ENCODE measurements around the gene MB. TPM values are rescaled to one million over a fixed set of nuclear protein-coding genes. Genes with fewer than 3 reads are reported as not detected.

Gene MB
- total RNA-seq, 2 experiments from 2014 or later: not detected

DNA sequence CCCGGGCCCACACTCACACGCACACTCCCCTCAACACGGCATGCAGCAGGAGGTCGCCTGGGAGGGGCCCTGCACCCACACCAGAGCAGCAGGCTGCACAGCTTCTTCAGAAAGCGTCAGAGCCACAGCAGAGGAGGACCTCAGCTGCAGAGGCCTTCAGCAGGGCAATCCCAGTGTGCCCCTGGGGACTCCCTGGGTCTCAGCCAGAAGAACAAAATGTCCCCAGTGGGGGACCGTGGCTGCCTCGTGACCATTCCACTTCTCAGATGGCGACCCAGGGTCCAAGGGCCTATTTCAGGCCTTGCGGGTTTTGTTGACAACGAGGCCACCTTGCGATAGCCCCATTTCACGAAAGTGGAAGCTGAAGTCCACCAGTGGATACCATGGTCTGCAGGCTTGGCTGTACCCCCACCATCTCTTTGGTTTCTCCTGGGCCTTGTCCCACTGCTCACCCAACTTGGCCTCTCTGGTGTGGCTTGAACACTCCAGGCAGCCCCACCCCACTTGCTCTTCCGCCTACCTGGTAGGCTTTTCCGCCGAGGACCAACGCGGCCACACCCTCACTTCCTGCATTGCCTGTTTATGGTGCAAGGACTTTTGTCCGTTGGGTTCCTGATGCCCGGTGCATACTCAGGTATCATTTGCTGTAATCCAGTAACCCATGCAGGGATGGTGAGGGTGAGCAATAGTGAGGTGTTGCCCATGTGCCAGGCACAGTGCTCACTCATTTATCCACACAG is 38.1 kb downstream of the MB start:
- no peaks in the 10 kb centered on the region for H3K9me3 Mint-ChIP-seq (ENCODE audit: insufficient read depth)
- no peak overlapping the region for H3K27ac Mint-ChIP-seq
- no peak for DNase-seq
- no peaks in the 10 kb centered on the region for H3K4me1 Mint-ChIP-seq (ENCODE audit: low read depth)
- no peaks in the 10 kb centered on the region for H3K27me3 Mint-ChIP-seq (ENCODE audit: low read depth)
- H3K36me3 Mint-ChIP-seq (ENCODE audit: low read depth): no peaks in the 10 kb centered on the region
- H3K4me3 Mint-ChIP-seq: no peak overlapping the region
- CTCF ChIA-PET: no interaction called here
- no peak for ATAC-seq
- POLR2A ChIA-PET: no interaction called here

DNA sequence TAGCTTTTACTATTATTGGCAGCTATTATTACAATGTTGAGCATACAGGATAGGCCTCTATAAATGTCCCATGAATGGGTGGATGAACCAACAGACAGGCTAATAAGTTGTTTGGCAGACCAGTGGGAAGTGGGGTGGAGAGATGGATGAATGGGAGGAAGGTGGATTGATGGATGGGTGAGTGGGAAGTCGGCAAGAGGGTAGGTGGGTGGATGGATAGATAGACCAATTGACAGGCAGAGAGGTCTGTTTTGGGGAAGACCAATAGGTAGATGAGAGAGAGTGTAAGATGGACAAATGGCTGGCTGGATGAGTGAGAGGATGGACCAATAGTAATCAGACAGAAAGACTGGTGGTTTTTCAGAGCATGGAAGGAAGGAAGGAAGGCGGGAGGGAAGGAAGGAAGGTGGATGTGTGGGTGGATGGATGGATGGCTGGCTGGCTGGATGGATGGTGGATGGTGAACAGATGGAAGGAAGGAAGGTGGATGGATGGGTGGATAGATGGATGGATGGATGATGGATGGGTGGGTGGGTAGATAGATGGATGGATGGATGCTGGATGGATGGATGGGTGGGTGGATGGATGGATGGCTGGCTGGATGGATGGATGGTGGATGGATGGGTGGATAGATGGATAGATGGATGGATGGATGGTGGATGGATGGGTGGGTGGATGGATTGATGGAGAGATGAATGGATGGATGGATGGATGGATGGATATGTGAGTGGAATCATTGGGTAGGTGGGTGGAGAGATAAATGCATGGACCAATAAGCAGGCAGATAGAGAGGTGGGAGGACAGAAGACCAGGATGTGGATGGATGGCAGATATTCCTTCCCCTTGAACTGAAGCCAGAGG is 39.1 kb downstream of the MB start:
- no peak for ATAC-seq
- H3K4me1 Mint-ChIP-seq (ENCODE audit: low read depth): no peaks in the 10 kb centered on the region
- DNase-seq: no peak
- no peaks in the 10 kb centered on the region for H3K9me3 Mint-ChIP-seq (ENCODE audit: insufficient read depth)
- no peak overlapping the region for H3K4me3 Mint-ChIP-seq
- H3K27me3 Mint-ChIP-seq (ENCODE audit: low read depth): no peaks in the 10 kb centered on the region
- CTCF ChIA-PET: no interaction called here
- H3K27ac Mint-ChIP-seq: no peak overlapping the region
- no peaks in the 10 kb centered on the region for H3K36me3 Mint-ChIP-seq (ENCODE audit: low read depth)
- POLR2A ChIA-PET: no interaction called here

DNA sequence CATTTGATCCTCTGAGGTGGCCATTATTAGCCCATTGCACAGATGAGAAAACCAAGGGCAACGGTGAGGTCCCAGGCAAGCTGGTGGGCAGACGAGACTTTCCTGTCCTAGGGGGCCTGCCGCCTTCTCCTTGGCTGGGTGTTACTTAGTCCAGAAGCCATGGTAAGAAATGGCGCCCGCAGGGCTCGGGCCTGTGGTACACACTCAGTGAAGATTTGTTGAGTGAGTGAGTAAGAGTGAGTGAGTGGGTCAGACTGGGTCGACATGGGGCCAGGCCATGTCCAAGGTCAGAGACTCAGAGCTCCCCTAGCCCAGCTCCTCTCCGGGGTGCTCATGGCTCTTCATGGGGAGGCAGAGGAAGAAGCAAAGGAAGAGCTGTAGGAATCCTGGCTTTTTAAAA is 40.5 kb downstream of the MB start:
- Mint-ChIP-seq H3K27me3 (ENCODE audit: low read depth) (no peaks in the 10 kb centered on the region), H3K4me1 (ENCODE audit: low read depth) (no peaks in the 10 kb centered on the region), H3K9me3 (ENCODE audit: insufficient read depth) (no peaks in the 10 kb centered on the region), H3K4me3 (no peak overlapping the region), H3K36me3 (ENCODE audit: low read depth) (no peaks in the 10 kb centered on the region), H3K27ac (no peak overlapping the region)
- DNase-seq: no peak
- ChIA-PET CTCF (no interaction called here), POLR2A (no interaction called here)
- no peak for ATAC-seq

GRCh38 chr22:35575116-35575748 is 41.9 kb downstream of the MB start:
- POLR2A ChIA-PET: interaction anchor here (0.6 to 0.9 kb wide), 3 partner anchors 118 to 340 kb away, joined by 3 read pairs; no protein-coding TSS in a partner anchor
- no peak for DNase-seq

GRCh38 chr22:35572556-35572955 is 44.6 kb downstream of the MB start:
- ATAC-seq (no peak), DNase-seq (no peak)
- H3K9me3 Mint-ChIP-seq (ENCODE audit: insufficient read depth): no peaks in the 10 kb centered on the region
- H3K27ac Mint-ChIP-seq: no peak overlapping the region
- ChIA-PET POLR2A (no interaction called here), CTCF (interaction anchor here (0.5 to 1.5 kb wide), 2 partner anchors 10 to 34 kb away, joined by 3 read pairs; no protein-coding TSS in a partner anchor)
- H3K27me3 Mint-ChIP-seq (ENCODE audit: low read depth): no peaks in the 10 kb centered on the region
- H3K36me3 Mint-ChIP-seq (ENCODE audit: low read depth): no peaks in the 10 kb centered on the region
- no peak overlapping the region for H3K4me3 Mint-ChIP-seq
- no peaks in the 10 kb centered on the region for H3K4me1 Mint-ChIP-seq (ENCODE audit: low read depth)

More at GRCh38 chr22:35575116-35575748, 41.9 kb downstream of the MB start:
- no peaks in the 10 kb centered on the region for H3K27me3 Mint-ChIP-seq (ENCODE audit: low read depth)
- H3K4me3 Mint-ChIP-seq: no peak overlapping the region
- no peaks in the 10 kb centered on the region for H3K4me1 Mint-ChIP-seq (ENCODE audit: low read depth)
- no peaks in the 10 kb centered on the region for H3K36me3 Mint-ChIP-seq (ENCODE audit: low read depth)
- ATAC-seq: peak; percentile 57
- CTCF ChIA-PET: interaction anchor here (1.8 kb wide), 1 partner anchor 224 kb away, joined by 4 read pairs; no protein-coding TSS in a partner anchor
- no peak overlapping the region for H3K27ac Mint-ChIP-seq
- no peaks in the 10 kb centered on the region for H3K9me3 Mint-ChIP-seq (ENCODE audit: insufficient read depth)

DNA sequence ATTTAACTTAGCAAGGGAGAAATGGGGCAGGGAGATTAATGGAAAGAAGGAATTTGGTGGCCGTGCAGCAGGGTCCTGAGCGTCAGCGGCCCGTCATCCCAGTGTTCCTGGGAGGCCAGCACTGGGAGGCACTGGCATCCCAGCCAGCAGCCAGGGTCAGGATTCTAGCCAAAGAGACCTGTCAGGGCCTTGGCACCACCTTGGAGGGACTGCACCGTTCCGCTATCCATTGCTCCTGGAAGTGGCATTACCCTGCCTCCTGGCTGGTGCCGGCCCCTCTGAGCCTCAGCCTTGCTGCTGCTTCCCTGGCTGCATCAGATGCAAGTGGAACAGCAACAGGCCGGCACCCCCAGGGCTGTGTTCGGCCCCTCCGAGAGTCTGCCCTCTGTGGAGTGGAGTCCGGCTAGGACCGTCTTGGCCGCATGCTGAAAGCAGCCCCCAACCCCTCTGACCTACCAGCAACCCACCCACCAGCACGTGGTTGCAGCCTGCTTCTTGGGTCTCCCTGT is 46.4 kb downstream of the MB start:
- Mint-ChIP-seq H3K27me3 (ENCODE audit: low read depth) (no peaks in the 10 kb centered on the region), H3K4me3 (no peak overlapping the region), H3K36me3 (ENCODE audit: low read depth) (no peaks in the 10 kb centered on the region), H3K27ac (no peak overlapping the region), H3K4me1 (ENCODE audit: low read depth) (no peaks in the 10 kb centered on the region), H3K9me3 (ENCODE audit: insufficient read depth) (no peaks in the 10 kb centered on the region)
- ATAC-seq (no peak), DNase-seq (no peak)
- ChIA-PET CTCF (no interaction called here), POLR2A (no interaction called here)

- H3K27ac Mint-ChIP-seq: no peak overlapping the region
- H3K4me3 Mint-ChIP-seq: no peak overlapping the region
- ChIA-PET CTCF (no interaction called here), POLR2A (no interaction called here)
- no peaks in the 10 kb centered on the region for H3K36me3 Mint-ChIP-seq (ENCODE audit: low read depth)
- no peak for DNase-seq
- H3K9me3 Mint-ChIP-seq (ENCODE audit: insufficient read depth): no peaks in the 10 kb centered on the region
- no peaks in the 10 kb centered on the region for H3K4me1 Mint-ChIP-seq (ENCODE audit: low read depth)
- peaks cover 3% of the 10 kb centered on the region for H3K27me3 Mint-ChIP-seq (ENCODE audit: low read depth)
- ATAC-seq: no peak
Measured at GRCh38 chr22:35569916-35570315, 47.2 kb downstream of the MB start.

- Mint-ChIP-seq H3K4me1 (ENCODE audit: low read depth) (no peaks in the 10 kb centered on the region), H3K27ac (no peak overlapping the region), H3K9me3 (ENCODE audit: insufficient read depth) (no peaks in the 10 kb centered on the region), H3K4me3 (no peak overlapping the region), H3K36me3 (ENCODE audit: low read depth) (no peaks in the 10 kb centered on the region), H3K27me3 (ENCODE audit: low read depth) (peaks cover 6% of the 10 kb centered on the region)
- no peak for DNase-seq
- CTCF ChIA-PET: no interaction called here
- POLR2A ChIA-PET: no interaction called here
- no peak for ATAC-seq
Measured at GRCh38 chr22:35568751-35569739, 48.1 kb downstream of the MB start.

- H3K27ac Mint-ChIP-seq: no peak overlapping the region
- DNase-seq (no peak), ATAC-seq (no peak)
- peaks cover 6% of the 10 kb centered on the region for H3K27me3 Mint-ChIP-seq (ENCODE audit: low read depth)
- no peaks in the 10 kb centered on the region for H3K36me3 Mint-ChIP-seq (ENCODE audit: low read depth)
- H3K4me3 Mint-ChIP-seq: no peak overlapping the region
- no peaks in the 10 kb centered on the region for H3K4me1 Mint-ChIP-seq (ENCODE audit: low read depth)
- ChIA-PET POLR2A (no interaction called here), CTCF (interaction anchor here (1.2 kb wide), 1 partner anchor 60 kb away, joined by 3 read pairs; no protein-coding TSS in a partner anchor)
- H3K9me3 Mint-ChIP-seq (ENCODE audit: insufficient read depth): no peaks in the 10 kb centered on the region
Measured at GRCh38 chr22:35567351-35568141, 49.6 kb downstream of the MB start.

DNA sequence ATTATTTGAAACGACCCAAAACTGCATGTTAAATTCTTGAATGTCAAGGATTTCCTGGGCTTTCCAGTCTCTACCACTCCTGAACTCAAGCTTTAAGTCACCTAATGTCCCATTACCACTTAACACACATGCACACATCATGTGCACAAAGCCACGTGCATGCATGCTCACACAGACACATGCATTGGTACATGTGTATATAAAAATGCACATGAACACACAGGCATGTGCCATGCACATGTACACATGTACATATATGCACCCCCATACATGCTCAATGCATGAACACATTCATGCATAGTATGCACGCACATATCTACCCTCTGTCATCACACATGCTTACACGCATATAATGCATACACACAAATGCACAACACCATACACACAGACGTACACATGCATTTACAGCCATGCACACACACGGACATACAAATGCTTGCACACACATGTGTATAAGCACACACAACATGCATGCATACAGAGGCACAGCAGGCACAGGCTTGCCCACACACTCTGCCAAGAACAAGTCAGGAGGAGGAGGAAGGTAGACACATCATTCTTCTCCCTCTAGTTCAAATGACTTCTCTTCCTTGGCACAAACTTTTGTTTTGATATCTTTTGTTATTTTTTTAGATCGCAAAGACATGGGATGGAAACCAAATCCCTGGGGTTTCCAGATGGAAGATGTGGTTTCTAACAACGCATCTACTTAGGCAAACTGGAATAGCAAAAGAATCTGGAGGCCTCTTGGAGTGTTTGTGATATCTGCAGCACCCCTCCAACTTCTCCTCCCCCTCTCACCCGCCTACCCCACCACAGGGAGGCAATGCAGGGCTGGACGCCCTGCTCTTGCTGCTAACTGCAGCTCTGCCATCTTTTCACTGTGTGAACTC is 51.9 kb downstream of the MB start:
- Mint-ChIP-seq H3K9me3 (ENCODE audit: insufficient read depth) (no peaks in the 10 kb centered on the region), H3K27ac (no peak overlapping the region), H3K4me3 (no peak overlapping the region), H3K4me1 (ENCODE audit: low read depth) (peaks cover 3% of the 10 kb centered on the region), H3K27me3 (ENCODE audit: low read depth) (peaks cover 16% of the 10 kb centered on the region), H3K36me3 (ENCODE audit: low read depth) (no peaks in the 10 kb centered on the region)
- ChIA-PET POLR2A (no interaction called here), CTCF (interaction anchor here (1.8 kb wide), 1 partner anchor 18 kb away, joined by 4 read pairs; no protein-coding TSS in a partner anchor)
- ATAC-seq: no peak
- DNase-seq: no peak

All from activated CD8-positive, alpha-beta T cell treated with anti-CD3 and anti-CD28 coated beads, Interleukin-2, amount 10 ng/mL, durations not matched to agents 7 days and 5 days (primary cell).